A673 (cell line): Measurements from ENCODE around the gene HIBADH. TPM values are rescaled to one million over a fixed set of nuclear protein-coding genes. Genes with fewer than 3 reads are reported as not detected.

Source experiments
- BruUV-seq: library from RNA; stranded (reverse); fragments of 400-500 nt; replicated peaks from 2 replicates; lab custom pipeline; 2021; lab: Mats Ljungman, UMichigan
- CTCF ChIA-PET: fragments of 300-600 bp; sonication (Branson Sonifier 250); formaldehyde crosslinking; loops from one replicate; lab custom pipeline; 2022; ENCODE audit warnings: antibody characterized with exemption; lab: Charles Lee
- POLR2A ChIA-PET: fragments of 300-600 bp; sonication (Branson Sonifier 250); formaldehyde crosslinking; loops from one replicate; lab custom pipeline; 2022; ENCODE audit warnings: antibody characterized with exemption; ENCODE audit not compliant: low non-redundant PET; lab: Charles Lee
- DNase-seq: peaks from one replicate; pipeline ENCODE4 v3.0.0-alpha.2; 2015; ENCODE audit warnings: low spot score
- H3K27ac ChIP-seq: fragments of 200-600 bp; sonication (generic); 2 replicates; pipeline ENCODE4 v1.5.1; 2016; ENCODE audit warnings: mixed run types, low read depth, mild to moderate bottlenecking, mixed read lengths, antibody characterized with exemption, low read length; ENCODE audit not compliant: poor library complexity, severe bottlenecking
- H3K27me3 ChIP-seq: fragments of 200-600 bp; sonication (generic); replicated peaks from 2 replicates; pipeline ENCODE4 v1.6.1; 2017; ENCODE audit warnings: mixed run types, low read depth, mild to moderate bottlenecking, mixed read lengths, antibody characterized with exemption, low read length; ENCODE audit not compliant: insufficient read depth, poor library complexity
- H3K36me3 ChIP-seq: fragments of 200-600 bp; sonication (generic); 2 replicates; pipeline ENCODE4 v1.6.1; 2016; ENCODE audit warnings: mixed run types, mild to moderate bottlenecking, mixed read lengths, antibody characterized with exemption, low read length; ENCODE audit not compliant: insufficient read depth, poor library complexity, severe bottlenecking
- H3K4me1 ChIP-seq: fragments of 200-600 bp; sonication (generic); 2 replicates; pipeline ENCODE4 v1.6.1; 2017; ENCODE audit warnings: mixed run types, mild to moderate bottlenecking, mixed read lengths, antibody characterized with exemption, low read length; ENCODE audit not compliant: insufficient read depth, poor library complexity, severe bottlenecking
- H3K4me3 ChIP-seq: fragments of 200-600 bp; sonication (generic); 2 replicates; pipeline ENCODE4 v1.5.1; 2016; ENCODE audit warnings: low read depth, mixed run types, mild to moderate bottlenecking, mixed read lengths, low read length; ENCODE audit not compliant: poor library complexity, severe bottlenecking
- H3K9me3 ChIP-seq: fragments of 200-600 bp; sonication (generic); 2 replicates; pipeline ENCODE4 v1.6.1; 2016; ENCODE audit warnings: mixed run types, low read depth, mild to moderate bottlenecking, mixed read lengths, antibody characterized with exemption, low read length; ENCODE audit not compliant: poor library complexity, severe bottlenecking
- CTCF ChIP-seq: fragments of 300-800, 200-600 bp; sonication (generic); conservative IDR thresholded peaks from 2 replicates; pipeline ENCODE4 v1.5.1; 2017; ENCODE audit warnings: low read depth, mild to moderate bottlenecking, antibody characterized with exemption, low read length, moderate library complexity, mixed read lengths
- EZH2 ChIP-seq: fragments of 200-600 bp; sonication (generic); IDR thresholded peaks from 2 replicates; pipeline ENCODE4 v1.6.1; 2017; ENCODE audit warnings: borderline replicate concordance, low read depth, mild to moderate bottlenecking, mixed read lengths, antibody characterized with exemption, low read length; ENCODE audit not compliant: poor library complexity, severe bottlenecking
- intact Hi-C: fragments of 100-400 bp; cut with micrococcal nuclease; formaldehyde crosslinking; loops from one replicate; pipeline ENCODE4 v1.10.0; 2022; ENCODE audit not compliant: unreplicated experiment
- total RNA-seq: library from RNA; stranded (reverse); gene quantifications from 2 replicates; pipeline ENCODE4 v1.2.3, GENCODE V29; 2021

Gene HIBADH
- total RNA-seq, 1 experiment from 2014 or later: 10.2 TPM

GRCh38 chr7:27671675-27672074 is 9.0 kb upstream of the HIBADH start:
- POLR2A ChIA-PET: no interaction called here
- Histone ChIP-seq H3K27ac (no peak overlapping the region), H3K36me3 (no peaks in the 10 kb centered on the region), H3K27me3 (no peaks in the 10 kb centered on the region), H3K4me1 (no peaks in the 10 kb centered on the region), H3K9me3 (no peaks in the 10 kb centered on the region), H3K4me3 (no peak overlapping the region)
- CTCF ChIA-PET: no interaction called here
- intact Hi-C loops: no loop called here
- TF ChIP-seq CTCF (no peak), EZH2 (no peak)
- BruUV-seq: no TSS peak
- no peak for DNase-seq

GRCh38 chr7:27670676-27671075 is 8.0 kb upstream of the HIBADH start:
- no peaks in the 10 kb centered on the region for H3K4me1 ChIP-seq
- TF ChIP-seq CTCF (no peak), EZH2 (no peak)
- DNase-seq: no peak
- POLR2A ChIA-PET: no interaction called here
- H3K9me3 ChIP-seq: no peaks in the 10 kb centered on the region
- BruUV-seq: no TSS peak
- no peak overlapping the region for H3K27ac ChIP-seq
- H3K36me3 ChIP-seq: no peaks in the 10 kb centered on the region
- intact Hi-C loops: no loop called here
- H3K27me3 ChIP-seq: no peaks in the 10 kb centered on the region
- no peak overlapping the region for H3K4me3 ChIP-seq
- CTCF ChIA-PET: interaction anchor here (0.5 to 0.6 kb wide), 2 partner anchors 44 to 330 kb away, joined by 3 to 9 read pairs; no protein-coding TSS in a partner anchor

DNA sequence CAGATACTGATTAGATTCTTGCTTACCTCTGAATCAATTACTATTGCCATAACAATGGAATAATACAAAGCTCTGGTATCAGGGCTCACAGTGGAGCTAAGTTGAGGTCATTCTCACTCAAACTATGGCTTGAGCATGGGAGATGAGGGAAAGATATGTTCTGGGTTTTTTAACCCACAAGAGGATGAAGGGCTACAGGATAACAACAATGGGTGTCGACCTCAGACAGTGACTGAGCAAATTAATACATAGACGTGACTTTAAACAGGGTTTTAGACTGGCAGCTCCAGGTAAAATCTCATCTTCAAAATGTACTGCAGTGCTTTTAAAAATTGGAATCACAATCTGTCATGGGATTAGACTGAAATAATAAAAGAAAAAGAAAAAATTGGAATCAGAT is 7.5 kb upstream of the HIBADH start:
- intact Hi-C loops: no loop called here
- no peaks in the 10 kb centered on the region for H3K36me3 ChIP-seq
- H3K9me3 ChIP-seq: no peaks in the 10 kb centered on the region
- no peak for DNase-seq
- no TSS peak for BruUV-seq
- H3K27ac ChIP-seq: no peak overlapping the region
- ChIA-PET POLR2A (no interaction called here), CTCF (no interaction called here)
- no peak for TF ChIP-seq EZH2
- TF ChIP-seq CTCF: no peak
- no peak overlapping the region for H3K4me3 ChIP-seq
- H3K4me1 ChIP-seq: no peaks in the 10 kb centered on the region
- H3K27me3 ChIP-seq: no peaks in the 10 kb centered on the region
